ENCODE measurements around the gene TUBB6.

The TUBB6 gene

DNA sequence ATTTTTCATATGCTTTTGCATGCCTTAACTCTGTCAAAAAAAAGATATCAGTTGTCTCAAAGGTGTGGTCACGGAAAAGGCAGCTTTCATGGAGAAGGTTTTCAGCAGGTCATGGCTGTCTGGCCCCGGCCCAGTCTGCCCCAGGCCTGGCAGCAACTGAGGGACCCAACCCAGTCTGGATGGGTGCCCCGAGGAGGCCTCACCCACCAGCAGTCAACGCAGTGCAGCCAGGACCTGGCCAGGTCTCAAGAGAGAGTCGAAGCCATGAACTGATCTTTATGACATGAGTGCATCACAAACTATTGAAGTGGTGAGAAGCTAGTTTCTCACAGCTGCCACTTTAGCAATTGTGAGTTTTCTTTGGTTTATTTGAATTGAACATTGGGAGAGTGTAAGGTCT lies 7.9 kb downstream of the TUBB6 start:
- DNase-seq = no peak

DNA sequence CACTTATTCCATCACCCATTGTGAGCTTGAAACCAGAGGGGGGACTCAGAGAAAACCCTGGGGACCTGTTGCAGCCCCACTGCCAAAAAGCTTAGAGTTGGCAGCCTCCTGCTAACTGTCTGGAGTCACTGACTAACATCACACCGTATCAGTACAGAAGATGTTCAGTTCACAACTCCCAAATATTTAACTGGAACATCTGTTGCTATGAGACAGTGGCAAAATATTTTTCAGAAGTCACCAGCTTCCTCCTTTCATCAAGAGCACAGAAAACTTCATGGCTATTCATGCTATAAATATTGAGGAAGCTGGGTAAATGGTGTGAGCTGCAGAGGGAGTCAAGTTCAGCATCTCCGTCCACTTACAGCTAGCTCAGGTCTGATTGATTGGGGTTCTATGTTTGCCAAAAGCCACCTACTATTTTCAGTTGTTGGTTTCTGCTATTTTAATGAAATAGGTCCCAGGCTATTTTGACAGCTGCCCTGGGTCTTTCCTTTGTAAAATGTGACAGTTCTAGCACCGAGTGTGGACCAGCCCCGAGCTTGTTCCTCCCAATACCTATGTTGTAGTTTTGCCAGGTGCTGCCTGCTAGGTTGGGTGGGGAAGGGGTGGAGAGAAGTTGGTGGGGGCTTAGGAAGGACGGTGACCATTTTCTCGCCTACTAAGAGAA lies 9.8 kb downstream of the TUBB6 start:
- DNase-seq = no peak

DNA sequence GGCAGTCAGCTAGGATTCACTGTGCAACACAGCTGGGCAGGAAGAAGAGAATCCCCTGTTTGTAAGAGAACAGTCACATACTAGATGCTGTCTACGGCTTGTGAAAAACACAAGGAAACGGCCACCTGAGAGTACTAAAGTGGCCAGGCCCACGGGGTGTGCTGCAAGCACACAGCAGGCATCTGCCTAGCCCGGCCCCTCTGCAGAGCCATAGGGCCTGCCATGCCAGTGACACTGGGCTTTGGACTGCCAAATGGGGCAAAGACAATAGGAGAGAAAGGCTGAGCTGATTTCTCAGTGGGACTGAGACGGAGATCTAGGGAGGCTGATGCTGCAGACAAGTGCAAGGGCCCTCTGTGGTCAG lies 10.3 kb downstream of the TUBB6 start:
- no peak for DNase-seq

- DNase-seq = no peak
Measured at GRCh38 chr18:12318857-12319256, 10.8 kb downstream of the TUBB6 start.

- no peak for DNase-seq
Measured at GRCh38 chr18:12321333-12321732, 13.3 kb downstream of the TUBB6 start.

DNA sequence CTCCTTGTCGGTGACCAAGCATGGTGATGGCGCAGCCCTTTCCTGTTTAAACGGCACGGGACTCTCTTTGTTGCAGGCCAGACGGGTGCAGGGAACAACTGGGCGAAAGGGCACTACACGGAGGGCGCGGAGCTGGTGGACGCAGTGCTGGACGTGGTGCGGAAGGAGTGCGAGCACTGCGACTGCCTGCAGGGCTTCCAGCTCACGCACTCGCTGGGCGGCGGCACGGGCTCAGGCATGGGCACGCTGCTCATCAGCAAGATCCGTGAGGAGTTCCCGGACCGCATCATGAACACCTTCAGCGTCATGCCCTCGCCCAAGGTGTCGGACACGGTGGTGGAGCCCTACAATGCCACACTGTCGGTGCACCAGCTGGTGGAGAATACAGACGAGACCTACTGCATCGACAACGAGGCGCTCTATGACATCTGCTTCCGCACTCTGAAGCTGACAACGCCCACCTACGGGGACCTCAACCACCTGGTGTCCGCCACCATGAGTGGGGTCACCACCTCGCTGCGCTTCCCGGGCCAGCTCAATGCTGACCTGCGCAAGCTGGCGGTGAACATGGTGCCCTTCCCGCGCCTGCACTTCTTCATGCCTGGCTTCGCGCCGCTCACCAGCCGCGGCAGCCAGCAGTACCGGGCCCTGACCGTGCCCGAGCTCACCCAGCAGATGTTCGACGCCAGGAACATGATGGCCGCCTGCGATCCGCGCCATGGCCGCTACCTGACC lies 17.1 kb downstream of the TUBB6 start:
- DNase-seq = no peak

- no peak for DNase-seq
Measured at GRCh38 chr18:12325726-12326245, 17.7 kb downstream of the TUBB6 start.

DNA sequence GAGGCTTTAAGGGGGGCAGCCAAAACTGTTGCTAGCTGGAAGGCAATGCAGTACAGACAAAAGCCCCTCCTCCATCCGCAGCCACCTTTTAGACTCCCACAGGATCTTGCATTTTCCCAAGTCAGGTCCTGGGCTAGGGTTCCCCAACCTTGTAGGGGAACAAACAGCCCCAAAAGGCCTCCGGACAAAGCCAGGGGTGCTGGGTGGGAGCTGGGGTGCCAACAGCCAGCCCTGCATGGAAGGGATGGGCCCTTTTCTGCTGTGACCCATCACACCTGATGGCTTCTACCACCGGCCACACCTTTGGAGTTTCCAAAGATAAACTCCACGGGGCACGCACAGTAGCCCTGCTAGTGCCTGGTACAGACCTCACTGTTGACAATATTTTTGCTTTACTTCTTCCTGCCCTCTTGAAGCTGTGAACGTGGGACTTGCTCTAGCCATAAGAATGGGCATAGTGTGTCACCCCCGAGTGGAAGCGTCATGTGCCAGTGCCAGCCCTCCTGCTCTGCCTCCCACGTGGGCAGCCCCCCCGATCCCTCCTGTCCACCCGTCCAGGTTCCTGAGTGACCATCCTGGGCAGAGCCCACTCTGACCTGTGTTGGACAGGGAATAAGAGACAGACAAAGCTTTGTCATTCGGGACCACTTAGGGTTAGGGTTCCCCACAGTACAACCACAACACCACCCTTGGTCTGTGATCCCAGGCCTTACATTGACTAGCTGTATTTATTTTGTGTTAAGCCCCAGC lies 18.8 kb downstream of the TUBB6 start:
- no peak for DNase-seq

GRCh38 chr18:12327510-12328178 lies 19.6 kb downstream of the TUBB6 start:
- DNase-seq = peak; percentile 35 to 57 (median 45)

GRCh38 chr18:12328179-12328823 lies 20.3 kb downstream of the TUBB6 start:
- DNase-seq = no peak

- DNase-seq = no peak
Measured at GRCh38 chr18:12329125-12329698, 21.2 kb downstream of the TUBB6 start.

DNA sequence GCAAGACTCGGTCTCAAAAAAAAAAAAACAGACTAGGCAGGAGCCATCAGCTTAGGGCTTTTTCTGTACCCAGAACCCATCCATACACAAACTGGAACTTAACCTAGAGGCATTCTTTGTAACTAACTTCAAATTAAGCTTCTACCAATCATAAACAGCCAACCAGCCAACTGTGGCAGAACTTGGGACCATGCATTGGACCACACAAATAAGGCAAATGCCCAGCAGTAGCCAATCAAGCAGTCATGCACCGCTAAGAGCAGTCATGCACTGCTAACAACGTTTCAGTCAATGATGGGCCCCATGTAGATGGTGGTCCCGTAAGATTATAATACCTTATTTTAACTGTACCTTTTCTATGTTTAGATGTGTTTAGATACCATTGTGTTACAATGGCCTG lies 22.7 kb downstream of the TUBB6 start:
- no peak for DNase-seq

GRCh38 chr18:12333506-12334290 lies 25.7 kb downstream of the TUBB6 start:
- DNase-seq = no peak

GRCh38 chr18:12334366-12334808 lies 26.3 kb downstream of the TUBB6 start:
- DNase-seq = no peak

DNA sequence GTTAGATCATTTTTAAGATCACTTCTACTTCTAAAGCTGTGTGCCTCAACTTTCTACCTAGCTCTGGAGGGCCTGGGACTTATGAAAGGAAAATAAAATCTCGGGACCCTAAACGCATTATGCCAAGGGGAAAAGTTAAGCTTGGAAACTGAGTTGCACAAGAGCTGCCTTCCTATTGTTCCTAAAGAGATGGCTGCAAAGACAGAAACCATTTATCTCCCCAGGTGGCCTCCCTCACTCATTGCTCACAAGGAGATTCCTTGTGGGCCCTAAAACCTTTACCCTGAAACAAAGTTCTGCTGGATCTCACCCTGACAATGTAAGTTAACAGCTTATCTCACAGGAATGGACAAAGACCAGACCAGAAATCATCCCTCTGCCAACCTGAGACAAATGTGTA lies 26.8 kb downstream of the TUBB6 start:
- no peak for DNase-seq

DNA sequence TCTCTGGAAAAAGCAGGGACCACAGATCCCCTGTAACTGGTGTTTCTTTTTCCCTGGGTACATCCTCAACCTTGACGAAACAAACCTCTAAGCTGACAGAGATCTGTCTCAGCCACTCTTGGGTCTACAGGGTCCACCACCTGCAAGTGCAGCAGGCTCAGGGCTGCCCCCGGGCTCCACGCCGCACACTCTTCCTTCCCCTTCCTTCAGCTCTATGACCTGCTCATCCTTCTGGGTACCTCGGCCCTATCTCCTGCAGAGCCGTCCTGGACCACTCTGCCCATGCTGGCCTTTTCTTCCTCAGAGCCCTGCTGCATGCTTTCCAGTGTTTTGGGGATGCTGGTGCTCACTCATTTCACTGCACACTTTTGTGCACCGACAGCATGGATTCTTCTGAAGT lies 27.5 kb downstream of the TUBB6 start:
- no peak for DNase-seq

GRCh38 chr18:12336171-12336613 lies 28.2 kb downstream of the TUBB6 start:
- no peak for DNase-seq

DNA sequence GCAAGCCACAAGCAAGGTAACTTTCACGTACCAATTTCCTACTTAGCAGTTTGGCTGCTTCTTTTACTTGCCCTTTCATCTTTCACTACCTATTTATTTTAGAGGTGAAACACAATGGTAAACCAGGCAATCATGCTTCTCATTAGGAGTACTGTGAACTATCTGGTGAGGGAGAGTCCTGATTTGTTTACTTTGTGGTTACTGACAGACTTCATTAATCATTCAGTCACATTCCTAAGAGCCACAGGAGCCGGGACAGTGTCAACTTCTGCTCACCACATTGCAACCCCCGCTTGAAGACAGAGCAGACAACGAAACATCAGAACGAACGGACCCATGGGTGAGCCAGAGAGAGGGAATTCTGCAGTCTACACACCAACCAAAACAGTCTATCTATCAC lies 28.8 kb downstream of the TUBB6 start:
- no peak for DNase-seq

DNA sequence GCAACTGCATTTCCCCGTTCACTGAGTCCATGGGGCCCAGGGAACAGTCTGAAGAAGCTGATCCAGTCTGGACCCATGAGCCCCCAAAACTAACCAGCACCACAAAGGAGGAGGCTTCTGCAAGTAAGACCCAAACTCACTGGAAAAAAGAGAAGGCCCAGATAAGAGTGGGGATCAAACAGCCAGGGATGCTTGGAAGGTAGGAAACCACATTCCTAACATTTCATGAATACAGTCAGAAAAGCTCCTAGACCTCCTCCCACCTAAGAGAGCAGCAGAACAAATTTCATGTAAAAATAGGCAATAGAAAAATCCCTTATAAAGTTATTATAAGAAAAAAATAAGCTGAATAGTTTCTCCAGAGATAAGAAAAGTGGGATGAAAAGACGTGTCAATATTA lies 30.3 kb downstream of the TUBB6 start:
- no peak for DNase-seq

DNA sequence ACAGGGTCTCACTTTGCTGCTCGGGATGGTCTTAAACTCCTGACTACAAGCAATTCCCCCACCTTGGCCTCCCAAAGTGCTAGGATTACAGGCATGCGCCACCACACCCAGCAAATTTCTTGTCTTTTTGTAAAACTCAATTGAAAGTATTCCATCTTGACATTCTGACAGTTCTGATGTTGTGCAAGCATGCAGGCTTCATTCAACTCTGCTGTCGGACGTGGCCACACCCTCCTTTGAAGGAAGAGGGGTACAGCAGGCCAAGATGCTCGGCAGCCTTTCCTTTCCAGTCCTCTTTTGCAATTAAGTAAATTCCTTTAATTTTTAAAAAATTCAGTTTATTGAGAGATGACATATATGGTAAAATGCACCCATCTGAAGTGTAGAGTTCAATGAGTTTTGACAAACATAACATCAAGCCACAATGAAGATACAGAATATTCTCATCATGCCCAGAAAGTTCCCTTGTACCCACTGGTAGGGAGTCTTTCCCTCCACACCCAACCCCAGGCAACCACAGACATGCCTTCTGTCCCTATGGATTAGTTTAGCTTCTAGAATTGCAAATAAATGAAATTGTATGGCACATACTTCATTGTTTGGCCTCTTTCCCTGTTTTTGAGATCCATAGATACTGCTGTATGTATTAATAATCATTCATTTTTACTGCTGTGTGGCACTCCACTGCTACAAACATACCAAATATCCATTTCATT lies 33.1 kb downstream of the TUBB6 start:
- DNase-seq = no peak

DNA sequence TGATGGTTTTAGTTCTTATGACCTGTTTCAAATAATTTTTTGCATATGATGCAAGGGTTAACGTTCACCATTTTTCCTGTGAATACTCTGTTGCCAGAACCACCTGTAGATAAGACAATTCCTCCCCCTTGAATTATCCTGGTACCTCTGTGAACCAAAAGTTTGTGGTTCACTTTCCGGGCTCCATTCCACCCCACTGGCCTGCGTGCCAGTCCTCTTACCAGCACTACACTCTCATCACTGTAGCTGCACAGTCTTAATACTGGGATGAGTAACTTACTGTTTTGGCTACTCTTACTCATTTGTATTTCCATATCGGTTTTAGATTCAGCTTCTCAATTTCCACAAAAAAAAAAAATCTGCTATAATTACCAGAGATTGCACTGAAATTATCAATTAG lies 34.6 kb downstream of the TUBB6 start:
- DNase-seq = no peak
